ENCODE measurements around the gene EBNA1BP2.

DNA sequence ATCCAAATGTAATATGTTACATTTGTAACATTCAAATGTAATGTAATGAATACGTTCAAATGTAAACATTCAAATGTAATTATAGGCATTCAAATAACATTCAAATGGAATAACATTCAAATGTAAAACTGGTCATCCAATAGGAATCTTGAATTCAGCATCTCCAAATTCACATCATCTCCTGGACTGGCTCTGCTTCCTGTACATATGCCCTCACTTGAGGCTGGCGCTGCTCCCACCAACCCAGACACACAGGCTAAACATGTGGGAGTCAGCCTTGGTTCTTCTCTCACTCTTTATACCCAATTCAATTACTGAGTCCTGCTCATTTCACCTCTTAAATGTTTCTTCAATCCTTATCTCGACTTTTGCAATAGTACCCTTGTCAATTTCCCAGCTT is 6.9 kb downstream of the EBNA1BP2 start:
- no peak for TF ChIP-seq POLR2A (IDR thresholded peaks at IDR 0.05; ENCODE audit: low read depth, low read length)
- TF ChIP-seq POLR2AphosphoS5 (IDR thresholded peaks at IDR 0.05; ENCODE audit: low read depth, low read length): no peak
- no peak for TF ChIP-seq TAF1 (IDR thresholded peaks at IDR 0.05; ENCODE audit: borderline replicate concordance, low read depth, low read length)
